Stimulated activated naive B cell treated with anti-CD40 and anti-IgM and Interleukin-4, amounts not matched to agents 10 μg/mL and 1 μg/mL and 100 μg/mL, for 72 hours (primary cell): ENCODE measurements around the gene ZNF41.
"Not testable (repeated sequence)": the region's sequence is repeated elsewhere in the genome, so short reads cannot be mapped to it uniquely, and the experiment has no call there.

Experiments used
- ATAC-seq, 2 donors: fragments of 150-1000 bp; cut with Tn5 transposase; replicated peaks; 2 replicates each; pipeline ENCODE4 v1.10.0; 2021; ENCODE audit warnings: moderate library complexity in 1 of 2
- DNase-seq: peaks from one replicate; pipeline ENCODE4 v3.0.0; 2021
- H3K27ac Mint-ChIP-seq: one replicate; pipeline ENCODE4 v1.8.0; 2022; ENCODE audit warnings: mild to moderate bottlenecking, mixed read lengths
- H3K27me3 Mint-ChIP-seq, 2 donors: one replicate each; pipeline ENCODE4 v1.8.0; 2022; ENCODE audit warnings: mixed read lengths in 2 of 2
- H3K36me3 Mint-ChIP-seq, 2 donors: one replicate each; pipeline ENCODE4 v1.8.0; 2022; ENCODE audit warnings: mixed read lengths in 2 of 2, mild to moderate bottlenecking in 1 of 2
- H3K4me1 Mint-ChIP-seq, 2 donors: one replicate each; pipeline ENCODE4 v1.8.0; 2022; ENCODE audit warnings: mixed read lengths in 2 of 2, mild to moderate bottlenecking in 1 of 2
- H3K4me3 Mint-ChIP-seq, 2 donors: one replicate each; pipeline ENCODE4 v1.8.0; 2022; ENCODE audit warnings: mild to moderate bottlenecking in 2 of 2, mixed read lengths in 2 of 2, moderate library complexity in 1 of 2
- H3K9me3 Mint-ChIP-seq, 2 donors: one replicate each; pipeline ENCODE4 v1.8.0; 2022; ENCODE audit warnings: mixed read lengths in 2 of 2, mild to moderate bottlenecking in 1 of 2

ZNF41 gene

GRCh38 chrX:47502316-47503125 is 19.5 kb upstream of the ZNF41 start:
- DNase-seq: no peak
- H3K36me3 Mint-ChIP-seq: no peaks in the 10 kb centered on the region
- no peaks in the 10 kb centered on the region for H3K9me3 Mint-ChIP-seq

DNA sequence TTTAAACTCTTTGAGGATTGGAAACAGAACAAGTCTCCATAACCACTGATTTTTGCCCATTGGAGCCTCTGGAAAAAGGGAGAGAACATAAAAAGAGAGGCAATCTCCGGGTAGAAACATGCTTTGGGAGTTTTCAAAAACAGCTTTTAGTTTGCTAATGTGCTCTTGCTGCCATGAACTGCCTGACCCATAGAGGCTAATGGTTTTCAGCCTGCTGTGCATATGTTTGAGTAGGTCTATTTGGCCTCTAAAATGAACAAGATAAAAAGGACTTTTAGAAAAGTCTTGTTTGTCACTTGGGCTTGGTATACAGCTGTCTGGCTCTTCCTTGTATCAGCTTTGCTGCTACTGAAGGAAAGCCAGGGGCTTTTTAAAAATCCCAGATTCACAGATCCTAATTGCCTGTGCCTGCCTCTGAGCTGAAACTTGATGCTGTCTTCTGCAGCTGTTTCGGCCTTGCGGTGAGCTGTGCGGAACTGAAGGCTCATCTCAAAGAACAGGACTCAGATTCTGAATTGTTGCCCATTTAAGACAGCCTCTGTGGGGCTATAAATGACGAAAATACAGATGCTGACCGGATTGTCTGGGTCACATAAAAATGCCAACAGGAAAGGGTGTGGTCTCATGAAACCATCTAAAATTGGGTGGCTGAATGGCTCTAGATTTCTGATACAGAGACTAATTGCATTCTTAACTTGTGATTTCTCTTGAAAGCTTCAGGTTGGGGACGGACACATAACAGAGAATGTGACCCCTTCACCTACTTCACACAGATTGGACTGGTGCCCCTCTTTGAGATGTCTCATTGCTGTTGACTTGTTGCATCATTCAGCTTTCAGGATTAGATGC is 18.4 kb upstream of the ZNF41 start:
- H3K9me3 Mint-ChIP-seq: no peaks in the 10 kb centered on the region
- peaks cover 2 to 18% of the 10 kb centered on the region in 2 donors for H3K4me1 Mint-ChIP-seq
- no peaks in the 10 kb centered on the region for H3K36me3 Mint-ChIP-seq
- ATAC-seq (peak; percentile 16 to 34), DNase-seq (no peak)
- no peak overlapping the region for H3K4me3 Mint-ChIP-seq
- H3K27ac Mint-ChIP-seq: no peak overlapping the region
- H3K27me3 Mint-ChIP-seq: peaks cover 0 to 12% of the 10 kb centered on the region in 2 donors

More at GRCh38 chrX:47502316-47503125, 19.5 kb upstream of the ZNF41 start:
- Mint-ChIP-seq H3K4me1 (peaks cover 4 to 24% of the 10 kb centered on the region in 2 donors), H3K4me3 (no peak overlapping the region), H3K27ac (no peak overlapping the region), H3K27me3 (peaks cover 0 to 8% of the 10 kb centered on the region in 2 donors)
- no peak for ATAC-seq

DNA sequence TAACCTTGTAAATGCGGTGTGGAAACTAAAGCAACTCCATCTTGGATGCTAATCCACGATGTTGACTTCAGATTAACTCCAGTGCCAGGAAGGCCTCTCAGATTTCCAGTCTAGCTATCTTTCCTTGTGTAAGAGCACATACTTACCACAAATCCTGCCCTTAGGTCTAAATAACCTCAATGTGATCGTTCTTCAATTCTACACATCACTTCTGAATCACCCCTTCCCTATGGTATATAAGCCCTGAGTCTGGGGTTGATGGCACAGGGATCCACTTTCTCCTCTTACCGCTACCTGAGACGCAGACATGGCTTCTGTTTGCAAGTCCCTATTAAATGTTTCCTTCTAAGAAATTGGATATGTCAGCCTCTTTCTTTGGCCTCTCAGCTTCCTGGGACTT is 17.5 kb upstream of the ZNF41 start:
- H3K9me3 Mint-ChIP-seq: no peaks in the 10 kb centered on the region
- DNase-seq (no peak), ATAC-seq (no peak)
- no peak overlapping the region for H3K4me3 Mint-ChIP-seq
- no peak overlapping the region for H3K27ac Mint-ChIP-seq
- H3K27me3 Mint-ChIP-seq: peaks cover 0 to 12% of the 10 kb centered on the region in 2 donors
- H3K4me1 Mint-ChIP-seq: peaks cover 2 to 18% of the 10 kb centered on the region in 2 donors
- no peaks in the 10 kb centered on the region for H3K36me3 Mint-ChIP-seq

DNA sequence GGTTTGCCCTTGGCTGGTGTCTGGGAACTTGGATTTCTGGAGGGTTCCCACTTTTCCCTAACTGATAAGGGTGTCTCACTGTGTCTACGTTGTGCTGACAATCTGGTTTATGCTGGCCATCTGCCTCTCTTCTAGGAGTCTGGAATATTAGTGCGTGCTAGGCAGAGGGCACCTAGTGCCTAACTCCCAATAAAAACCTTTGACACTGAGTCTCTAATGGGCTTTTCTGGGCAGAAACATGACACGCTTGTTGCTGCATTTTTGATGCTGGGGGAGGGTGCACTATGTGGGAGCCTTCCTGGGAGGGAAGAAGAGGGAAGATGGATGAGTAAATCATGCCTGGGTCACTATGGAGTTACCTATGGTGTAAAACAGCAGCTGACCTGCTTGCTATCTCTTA is 16.3 kb upstream of the ZNF41 start:
- no peaks in the 10 kb centered on the region for H3K9me3 Mint-ChIP-seq
- DNase-seq (no peak), ATAC-seq (no peak)
- peaks cover 0 to 8% of the 10 kb centered on the region in 2 donors for H3K27me3 Mint-ChIP-seq
- no peaks in the 10 kb centered on the region for H3K36me3 Mint-ChIP-seq
- H3K4me1 Mint-ChIP-seq: peaks cover 2 to 18% of the 10 kb centered on the region in 2 donors
- H3K4me3 Mint-ChIP-seq: no peak overlapping the region
- H3K27ac Mint-ChIP-seq: no peak overlapping the region

GRCh38 chrX:47498411-47498810 is 15.4 kb upstream of the ZNF41 start:
- Mint-ChIP-seq H3K27me3 (peaks cover 0 to 8% of the 10 kb centered on the region in 2 donors), H3K9me3 (peaks cover 0 to 1% of the 10 kb centered on the region in 2 donors), H3K4me3 (no peak overlapping the region), H3K36me3 (no peaks in the 10 kb centered on the region), H3K27ac (no peak overlapping the region), H3K4me1 (peaks cover 2 to 18% of the 10 kb centered on the region in 2 donors)
- no peak for DNase-seq
- no peak for ATAC-seq

DNA sequence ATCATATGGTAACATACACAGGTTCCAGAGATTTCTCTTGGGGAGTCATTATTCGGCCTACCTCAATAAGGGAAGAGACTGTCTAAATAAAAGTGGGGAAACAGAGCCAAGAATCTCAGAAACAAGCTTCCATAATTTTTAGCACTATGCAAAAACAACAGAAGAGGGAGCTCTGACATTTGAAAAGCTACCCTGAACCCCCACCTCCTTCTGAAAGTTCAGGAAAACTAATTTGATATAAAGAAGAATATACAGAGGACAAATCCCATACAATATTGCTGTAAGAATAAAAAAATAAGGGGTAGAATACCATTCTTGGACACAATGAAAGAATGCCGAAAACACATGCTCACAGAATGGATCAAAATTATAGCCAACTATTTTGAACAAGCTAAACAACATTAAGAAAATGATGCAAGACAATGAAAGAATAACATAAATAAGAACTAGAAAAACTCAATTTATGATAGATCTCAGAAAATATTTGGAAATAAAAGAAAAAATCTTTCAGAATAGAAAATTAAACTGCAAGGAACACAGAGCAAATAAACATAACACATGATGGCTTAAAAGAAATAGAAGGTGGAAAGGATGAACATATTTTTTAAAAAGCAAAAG is 14.4 kb upstream of the ZNF41 start:
- Mint-ChIP-seq H3K27me3 (peaks cover 0 to 4% of the 10 kb centered on the region in 2 donors), H3K27ac (no peak overlapping the region), H3K4me3 (no peak overlapping the region), H3K4me1 (peaks cover 0 to 10% of the 10 kb centered on the region in 2 donors), H3K36me3 (no peaks in the 10 kb centered on the region), H3K9me3 (peaks cover 0 to 1% of the 10 kb centered on the region in 2 donors)
- DNase-seq (no peak), ATAC-seq (no peak)

- not testable (repeated sequence) for H3K27me3 Mint-ChIP-seq, DNase-seq, H3K27ac Mint-ChIP-seq, H3K4me1 Mint-ChIP-seq, ATAC-seq, H3K36me3 Mint-ChIP-seq, H3K9me3 Mint-ChIP-seq, H3K4me3 Mint-ChIP-seq
Observed at GRCh38 chrX:47492133-47492532, 9.1 kb upstream of the ZNF41 start.

- H3K27me3 Mint-ChIP-seq: no peaks in the 10 kb centered on the region
- ATAC-seq (no peak), DNase-seq (no peak)
- H3K36me3 Mint-ChIP-seq: no peaks in the 10 kb centered on the region
- H3K9me3 Mint-ChIP-seq: peaks cover 0 to 1% of the 10 kb centered on the region in 2 donors
- H3K4me3 Mint-ChIP-seq: no peak overlapping the region
- no peak overlapping the region for H3K27ac Mint-ChIP-seq
- peaks cover 4 to 7% of the 10 kb centered on the region in 2 donors for H3K4me1 Mint-ChIP-seq
Observed at GRCh38 chrX:47489507-47490275, 6.7 kb upstream of the ZNF41 start.

DNA sequence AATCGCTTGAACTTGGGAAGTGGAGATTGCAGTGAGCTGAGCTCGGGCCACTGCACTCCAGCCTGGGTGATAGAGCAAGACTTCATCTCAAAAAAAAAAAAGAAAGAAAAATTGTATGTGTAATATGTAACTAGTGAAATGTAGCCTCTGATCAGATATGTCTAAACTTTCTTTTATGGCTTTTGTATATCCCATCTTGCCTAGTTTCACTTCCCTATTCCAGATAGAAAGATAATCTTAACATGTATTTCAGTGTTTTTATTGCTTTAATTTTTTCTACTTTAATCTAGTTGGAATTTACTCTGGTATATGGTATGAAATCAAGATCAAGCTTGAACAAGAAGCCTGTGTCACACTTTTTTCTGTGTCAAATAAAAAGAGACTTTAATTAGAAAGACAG is 1.9 kb upstream of the ZNF41 start:
- DNase-seq: no peak
- Mint-ChIP-seq H3K4me1 (peaks cover 18 to 28% of the 10 kb centered on the region in 2 donors), H3K27me3 (peaks cover 0 to 4% of the 10 kb centered on the region in 2 donors), H3K9me3 (peaks cover 0 to 6% of the 10 kb centered on the region in 2 donors), H3K27ac (no peak overlapping the region), H3K4me3 (no peak overlapping the region), H3K36me3 (peaks cover 0 to 6% of the 10 kb centered on the region in 2 donors)
- ATAC-seq: no peak

DNA sequence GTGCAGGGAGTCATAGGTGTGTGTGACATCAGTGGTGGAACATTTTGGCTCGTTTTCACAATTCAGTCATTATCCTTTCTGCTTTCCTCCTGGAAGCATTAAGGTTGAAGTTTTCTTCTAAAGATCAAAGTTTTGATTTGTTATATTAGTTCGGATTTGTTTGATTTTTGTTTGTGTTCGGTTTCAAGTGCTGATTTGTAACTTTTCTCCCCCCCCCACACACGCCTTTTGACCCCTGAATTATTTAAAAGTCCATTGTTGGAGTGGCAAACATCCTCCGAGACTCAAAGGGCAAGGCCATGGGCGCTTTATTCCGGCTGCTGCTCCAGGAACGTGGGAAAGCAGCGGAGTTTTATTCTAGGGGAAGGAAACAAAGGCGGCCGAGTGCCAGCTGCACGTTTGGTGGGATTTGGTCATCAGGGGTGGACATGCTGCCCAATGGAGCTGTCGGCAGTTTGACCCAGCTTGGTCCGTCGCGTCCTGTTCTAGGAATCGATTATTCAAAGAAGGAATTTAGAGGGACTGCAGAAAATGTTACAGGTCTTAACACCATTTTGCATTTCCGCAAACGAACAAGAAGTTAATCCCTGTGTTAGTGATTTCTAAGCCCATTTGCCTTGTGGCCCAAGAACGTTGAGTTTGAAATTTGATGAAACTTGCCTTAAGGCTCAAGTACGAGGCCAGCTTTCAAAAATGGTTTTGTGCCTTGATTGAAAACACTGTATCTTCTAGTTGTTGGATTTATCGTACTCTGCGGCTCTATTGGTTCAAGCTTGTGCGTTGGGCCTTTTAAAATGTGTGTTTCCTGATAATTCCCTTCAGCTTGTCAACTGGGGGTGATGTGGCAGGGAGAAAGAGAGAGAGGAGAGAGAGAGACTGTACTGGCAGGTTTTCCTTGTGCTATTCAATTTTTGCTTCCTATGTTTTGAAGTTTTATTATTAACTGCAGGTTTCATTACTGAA is 565 bp upstream of the ZNF41 start:
- Mint-ChIP-seq H3K4me3 (peak overlapping the region; percentile 82 to 87), H3K4me1 (peaks cover 18 to 28% of the 10 kb centered on the region in 2 donors), H3K27me3 (peaks cover 0 to 4% of the 10 kb centered on the region in 2 donors), H3K27ac (peak overlapping the region; percentile 98), H3K9me3 (peaks cover 0 to 6% of the 10 kb centered on the region in 2 donors), H3K36me3 (peaks cover 0 to 6% of the 10 kb centered on the region in 2 donors)
- no peak for DNase-seq
- no peak for ATAC-seq

DNA sequence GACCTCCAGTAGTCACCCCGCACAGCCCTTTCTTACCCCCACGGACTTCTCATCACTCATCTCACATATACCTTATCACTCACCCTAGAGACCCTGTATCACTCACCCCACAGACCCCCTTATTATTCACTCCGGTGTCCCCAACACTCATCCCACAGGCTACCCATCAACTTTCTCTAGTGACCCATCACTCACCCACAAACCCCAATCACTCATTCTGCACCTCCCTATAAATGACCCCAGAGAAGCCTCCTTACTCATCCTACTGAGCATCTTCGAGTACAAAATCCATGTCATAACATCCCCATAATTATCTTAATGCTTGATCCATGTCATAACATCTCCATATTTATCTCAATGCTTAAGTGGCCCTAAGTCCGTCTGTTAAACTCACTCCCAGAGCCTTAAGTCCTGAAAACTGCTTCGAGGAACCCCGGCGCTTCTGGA is 934 bp downstream of the ZNF41 start:
- peaks cover 0 to 6% of the 10 kb centered on the region in 2 donors for H3K9me3 Mint-ChIP-seq
- ATAC-seq: peak; percentile 14 to 21
- peaks cover 2 to 10% of the 10 kb centered on the region in 2 donors for H3K36me3 Mint-ChIP-seq
- peak overlapping the region; percentile 82 to 87 for H3K4me3 Mint-ChIP-seq
- H3K4me1 Mint-ChIP-seq: peaks cover 18 to 28% of the 10 kb centered on the region in 2 donors
- peak overlapping the region; percentile 98 for H3K27ac Mint-ChIP-seq
- DNase-seq: no peak
- H3K27me3 Mint-ChIP-seq: peaks cover 0 to 4% of the 10 kb centered on the region in 2 donors

GRCh38 chrX:47481160-47481559 is 1.9 kb downstream of the ZNF41 start:
- H3K4me3 Mint-ChIP-seq: peak overlapping the region in 1 of 2 donors; percentile 16
- DNase-seq (no peak), ATAC-seq (no peak)
- no peak overlapping the region for H3K27ac Mint-ChIP-seq
- peaks cover 0 to 6% of the 10 kb centered on the region in 2 donors for H3K9me3 Mint-ChIP-seq
- H3K4me1 Mint-ChIP-seq: peaks cover 18 to 33% of the 10 kb centered on the region in 2 donors
- H3K27me3 Mint-ChIP-seq: peaks cover 0 to 4% of the 10 kb centered on the region in 2 donors
- H3K36me3 Mint-ChIP-seq: peaks cover 4 to 13% of the 10 kb centered on the region in 2 donors
